GM18870 (cell line): ENCODE results near the gene C1QL3.

ENCODE experiments used
- ATAC-seq: cut with Tn5 transposase; IDR thresholded peaks from one replicate; pipeline ENCODE4 v1.9.1; 2021; ENCODE audit warnings: moderate library complexity; ENCODE audit not compliant: unreplicated experiment

The C1QL3 gene

GRCh38 chr10:16493884-16494536 lies 27.7 kb downstream of the C1QL3 start:
- no peak for ATAC-seq

- ATAC-seq = no peak
Measured at GRCh38 chr10:16491933-16492332, 29.7 kb downstream of the C1QL3 start.

GRCh38 chr10:16490511-16490910 lies 31.2 kb downstream of the C1QL3 start:
- no peak for ATAC-seq

- ATAC-seq = no peak
Measured at GRCh38 chr10:16483241-16483917, 38.3 kb downstream of the C1QL3 start.

GRCh38 chr10:16481052-16481728 lies 40.5 kb downstream of the C1QL3 start:
- no peak for ATAC-seq

- no peak for ATAC-seq
Measured at GRCh38 chr10:16478801-16479200, 42.9 kb downstream of the C1QL3 start.

- ATAC-seq = no peak
Measured at GRCh38 chr10:16477757-16478156, 43.9 kb downstream of the C1QL3 start.

- ATAC-seq = no peak
Measured at GRCh38 chr10:16472828-16473227, 48.9 kb downstream of the C1QL3 start.

- no peak for ATAC-seq
Measured at GRCh38 chr10:16470747-16471146, 50.9 kb downstream of the C1QL3 start.

- no peak for ATAC-seq
Measured at GRCh38 chr10:16466001-16466400, 55.7 kb downstream of the C1QL3 start.
